Glutamatergic neuron (in vitro differentiated cells): Measurements from ENCODE around the gene NHLRC4. TPM values are rescaled to one million over a fixed set of nuclear protein-coding genes. Genes with fewer than 3 reads are reported as not detected.

Experiments used
- DNase-seq: peaks from one replicate; pipeline ENCODE4 v3.0.0; 2022
- H3K27ac Mint-ChIP-seq: one replicate; pipeline ENCODE4 v1.8.0; 2020; ENCODE audit warnings: mild to moderate bottlenecking, mixed read lengths, inconsistent platforms; ENCODE audit not compliant: unreplicated experiment
- H3K27me3 Mint-ChIP-seq: one replicate; pipeline ENCODE4 v1.8.0; 2020; ENCODE audit warnings: mild to moderate bottlenecking, moderate library complexity, mixed read lengths, inconsistent platforms; ENCODE audit not compliant: unreplicated experiment
- H3K36me3 Mint-ChIP-seq: one replicate; pipeline ENCODE4 v1.8.0; 2020; ENCODE audit warnings: mild to moderate bottlenecking, mixed read lengths, inconsistent platforms; ENCODE audit not compliant: unreplicated experiment
- H3K4me1 Mint-ChIP-seq: one replicate; pipeline ENCODE4 v1.8.0; 2020; ENCODE audit warnings: mild to moderate bottlenecking, low read depth, mixed read lengths, inconsistent platforms; ENCODE audit not compliant: unreplicated experiment
- H3K4me3 Mint-ChIP-seq: one replicate; pipeline ENCODE4 v1.8.0; 2020; ENCODE audit warnings: mild to moderate bottlenecking, mixed read lengths, inconsistent platforms; ENCODE audit not compliant: unreplicated experiment
- H3K9me3 Mint-ChIP-seq: one replicate; pipeline ENCODE4 v1.8.0; 2020; ENCODE audit warnings: mild to moderate bottlenecking, moderate library complexity, mixed read lengths, inconsistent platforms; ENCODE audit not compliant: unreplicated experiment
- total RNA-seq: library from RNA; stranded (reverse); fragmentation: NEBNext Ultra II Directional; extraction: Animal tissue kit (Norgen Biotek cat#: 25700); gene quantifications from one replicate; pipeline ENCODE4 v1.2.1, GENCODE V29; 2021; ENCODE audit not compliant: unreplicated experiment
- TF ChIP-seq, protein P1 (sequence below): fragments of 200-600 bp; sonication (generic); IDR thresholded peaks from one replicate; pipeline ENCODE4 v1.5.0; 2021; ENCODE audit not compliant: partially characterized antibody, unreplicated experiment

NHLRC4 gene
- total RNA-seq, 1 donor from 2014 or later = 3.4 TPM

DNA sequence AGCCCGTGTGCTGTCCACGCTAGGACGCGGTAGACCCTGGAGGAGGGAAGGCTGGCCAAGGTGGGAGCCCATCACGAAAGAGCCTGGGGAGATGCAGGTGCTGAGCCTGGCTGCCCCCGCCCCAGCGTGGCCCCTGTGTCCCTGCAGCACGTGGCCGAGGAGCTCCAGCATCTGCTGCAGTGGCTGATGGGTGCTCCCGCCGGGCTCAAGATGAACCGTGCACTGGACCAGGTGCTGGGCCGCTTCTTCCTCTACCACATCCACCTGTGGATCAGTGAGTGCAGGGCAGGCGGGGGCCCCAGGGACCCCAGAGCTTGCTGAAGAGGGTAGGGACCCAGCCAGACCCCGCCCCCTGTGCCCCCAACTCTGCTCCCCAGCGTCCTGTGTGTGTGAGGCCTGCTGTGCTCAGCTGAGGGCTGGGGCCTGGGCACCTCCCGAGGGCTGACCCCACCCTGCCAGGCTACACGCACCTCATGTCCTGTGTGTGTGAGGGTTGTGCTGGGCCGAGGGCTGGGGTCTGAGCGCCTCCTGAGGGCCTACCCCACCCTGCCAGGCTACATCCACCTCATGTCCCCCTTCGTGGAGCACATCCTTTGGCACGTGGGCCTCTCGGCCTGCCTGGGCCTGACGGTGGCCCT lies 11.5 kb downstream of the NHLRC4 start:
- Mint-ChIP-seq H3K27me3 (peaks cover 2% of the 10 kb centered on the region), H3K4me1 (peaks cover 3% of the 10 kb centered on the region), H3K27ac (no peak overlapping the region)

DNA sequence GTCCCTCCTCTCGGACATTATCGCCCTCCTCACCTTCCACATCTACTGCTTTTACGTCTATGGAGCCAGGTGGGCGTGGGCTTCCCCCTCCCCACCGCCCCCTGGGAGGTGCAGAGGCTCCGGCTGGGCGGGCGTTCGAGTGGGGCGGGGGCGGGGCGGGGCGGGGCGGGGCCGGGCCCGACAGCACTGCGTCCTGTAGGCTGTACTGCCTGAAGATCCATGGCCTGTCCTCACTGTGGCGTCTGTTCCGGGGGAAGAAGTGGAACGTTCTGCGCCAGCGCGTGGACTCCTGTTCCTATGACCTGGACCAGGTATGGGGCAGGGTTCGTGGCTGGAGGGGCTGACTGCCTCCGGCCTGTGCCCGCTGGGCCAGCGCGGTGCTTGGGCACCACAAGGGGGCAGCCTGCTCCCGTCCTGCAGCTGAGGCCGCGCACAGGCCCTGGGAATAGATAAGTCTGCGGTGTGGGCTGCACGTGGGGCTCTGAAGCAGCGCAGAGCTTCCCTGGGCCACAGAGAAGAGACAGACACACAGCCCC lies 12.1 kb downstream of the NHLRC4 start:
- Mint-ChIP-seq H3K27ac (no peak overlapping the region), H3K36me3 (no peaks in the 10 kb centered on the region), H3K4me3 (no peak overlapping the region), H3K9me3 (no peaks in the 10 kb centered on the region), H3K27me3 (peaks cover 2% of the 10 kb centered on the region), H3K4me1 (peaks cover 3% of the 10 kb centered on the region)
- TF ChIP-seq, protein P1, sequence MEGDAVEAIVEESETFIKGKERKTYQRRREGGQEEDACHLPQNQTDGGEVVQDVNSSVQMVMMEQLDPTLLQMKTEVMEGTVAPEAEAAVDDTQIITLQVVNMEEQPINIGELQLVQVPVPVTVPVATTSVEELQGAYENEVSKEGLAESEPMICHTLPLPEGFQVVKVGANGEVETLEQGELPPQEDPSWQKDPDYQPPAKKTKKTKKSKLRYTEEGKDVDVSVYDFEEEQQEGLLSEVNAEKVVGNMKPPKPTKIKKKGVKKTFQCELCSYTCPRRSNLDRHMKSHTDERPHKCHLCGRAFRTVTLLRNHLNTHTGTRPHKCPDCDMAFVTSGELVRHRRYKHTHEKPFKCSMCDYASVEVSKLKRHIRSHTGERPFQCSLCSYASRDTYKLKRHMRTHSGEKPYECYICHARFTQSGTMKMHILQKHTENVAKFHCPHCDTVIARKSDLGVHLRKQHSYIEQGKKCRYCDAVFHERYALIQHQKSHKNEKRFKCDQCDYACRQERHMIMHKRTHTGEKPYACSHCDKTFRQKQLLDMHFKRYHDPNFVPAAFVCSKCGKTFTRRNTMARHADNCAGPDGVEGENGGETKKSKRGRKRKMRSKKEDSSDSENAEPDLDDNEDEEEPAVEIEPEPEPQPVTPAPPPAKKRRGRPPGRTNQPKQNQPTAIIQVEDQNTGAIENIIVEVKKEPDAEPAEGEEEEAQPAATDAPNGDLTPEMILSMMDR = peak; percentile 89
- peak; percentile 86 for DNase-seq

More for the DNA sequence above, 11.5 kb downstream of the NHLRC4 start:
- no peak for DNase-seq
- Mint-ChIP-seq H3K36me3 (no peaks in the 10 kb centered on the region), H3K9me3 (no peaks in the 10 kb centered on the region), H3K4me3 (no peak overlapping the region)
- TF ChIP-seq, protein P1 = no peak

DNA sequence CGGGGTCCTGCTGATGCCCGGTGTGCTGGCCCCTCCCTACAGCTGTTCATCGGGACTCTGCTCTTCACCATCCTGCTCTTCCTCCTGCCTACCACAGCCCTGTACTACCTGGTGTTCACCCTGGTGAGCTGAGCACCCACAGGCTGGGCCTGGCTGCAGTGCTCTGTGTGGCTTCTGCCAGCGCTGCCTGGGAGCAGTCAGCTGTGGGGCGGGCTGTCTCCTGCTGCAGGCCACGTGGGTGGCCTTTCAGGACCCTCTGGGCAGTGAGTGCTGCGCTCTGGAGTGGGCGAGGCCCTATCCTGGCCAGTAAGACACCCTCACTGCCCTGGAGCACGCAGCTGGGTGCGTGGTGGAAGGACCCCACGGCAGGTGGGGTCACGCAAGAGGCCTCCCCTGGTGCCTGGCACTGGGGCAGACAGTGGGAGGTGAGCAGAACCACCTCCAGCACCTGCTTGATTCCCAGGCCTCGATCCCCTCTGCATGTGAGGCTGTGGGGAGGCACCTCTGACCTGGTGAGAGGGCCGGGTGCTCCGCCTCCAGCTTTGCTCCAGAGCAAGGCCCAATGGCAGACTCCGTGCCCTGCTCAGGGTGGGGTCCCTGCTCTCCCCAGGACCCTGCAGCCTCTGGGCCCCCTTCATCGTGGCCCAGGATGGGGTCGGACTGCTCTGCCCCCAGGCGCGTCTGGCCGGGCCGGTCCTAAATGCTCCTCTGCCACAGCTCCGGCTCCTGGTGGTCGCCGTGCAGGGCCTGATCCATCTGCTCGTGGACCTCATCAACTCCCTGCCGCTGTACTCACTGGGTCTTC lies 13.5 kb downstream of the NHLRC4 start:
- TF ChIP-seq, protein P1 = no peak

DNA sequence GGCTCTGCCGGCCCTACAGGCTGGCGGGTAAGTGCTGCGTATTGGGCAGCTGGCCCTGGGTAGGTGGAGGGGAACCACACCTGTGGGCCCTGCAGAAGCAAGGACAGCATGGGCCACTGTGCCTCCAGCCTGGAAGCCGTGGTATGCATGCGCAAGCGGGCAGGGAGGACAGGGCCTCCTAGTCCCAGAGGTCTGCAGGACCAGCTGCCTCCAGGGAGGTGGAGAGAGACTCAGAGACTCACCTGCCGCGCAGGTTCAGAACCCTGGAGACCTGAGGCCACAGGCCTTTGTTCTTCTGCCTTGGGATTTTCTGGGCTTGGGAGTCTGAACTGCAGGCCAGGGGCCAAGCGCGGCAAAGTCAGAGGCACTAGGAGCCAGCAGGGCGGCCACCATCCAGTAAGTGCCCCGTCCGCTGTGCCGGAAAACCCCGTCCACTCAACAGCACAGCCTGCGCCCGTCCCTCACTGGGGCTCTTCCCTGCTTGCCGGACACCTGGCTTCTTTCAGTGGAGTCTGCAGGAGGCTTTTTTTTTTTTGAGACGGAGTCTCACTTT lies 14.2 kb downstream of the NHLRC4 start:
- TF ChIP-seq, protein P1 = no peak
- Mint-ChIP-seq H3K4me3 (no peak overlapping the region), H3K9me3 (peaks cover 3% of the 10 kb centered on the region)

More for the DNA sequence above, 13.5 kb downstream of the NHLRC4 start:
- no peak for DNase-seq
- no peaks in the 10 kb centered on the region for H3K36me3 Mint-ChIP-seq
- no peaks in the 10 kb centered on the region for H3K9me3 Mint-ChIP-seq
- H3K27me3 Mint-ChIP-seq = peaks cover 2% of the 10 kb centered on the region
- peaks cover 3% of the 10 kb centered on the region for H3K4me1 Mint-ChIP-seq
- H3K27ac Mint-ChIP-seq = no peak overlapping the region
- H3K4me3 Mint-ChIP-seq = no peak overlapping the region

More for the DNA sequence above, 14.2 kb downstream of the NHLRC4 start:
- Mint-ChIP-seq H3K27me3 (peaks cover 4% of the 10 kb centered on the region), H3K4me1 (peaks cover 3% of the 10 kb centered on the region), H3K36me3 (no peaks in the 10 kb centered on the region), H3K27ac (no peak overlapping the region)
- no peak for DNase-seq
